T-cell (primary cell): ENCODE results near the gene SETSIP. TPM values are rescaled to one million over a fixed set of nuclear protein-coding genes. Genes with fewer than 3 reads are reported as not detected.

Experiments used
- ATAC-seq, 4 experiments: fragments of 200-7000 bp in 3 of 4; fragments of 150-1000 bp in 1 of 4; cut with Tn5 transposase; replicated peaks in 1 of 4; 1 replicate in 3 of 4; 2 replicates in 1 of 4; pipeline ENCODE4 v1.10.0; 2021; ENCODE audit warnings: moderate library complexity in 3 of 4, mild to moderate bottlenecking in 2 of 4, moderate number of reproducible peaks in 1 of 4
- CTCF ChIA-PET, 2 donors: fragments of 300-600 bp; sonication (Branson Sonifier 250); formaldehyde crosslinking; loops; one replicate each; lab custom pipeline; 2022; ENCODE audit warnings: antibody characterized with exemption in 2 of 2; lab: Charles Lee
- POLR2A ChIA-PET, 2 donors: fragments of 300-600 bp; sonication (Branson Sonifier 250); formaldehyde crosslinking; loops; one replicate each; lab custom pipeline; 2022; ENCODE audit warnings: antibody characterized with exemption in 2 of 2; lab: Charles Lee
- DNase-seq, 35 experiments: peaks; one replicate each; pipeline versions ENCODE4 v3.0.0 to v3.0.0-alpha.2; 2013 to 2023
- H3K27ac ChIP-seq: one replicate; pipeline ENCODE4 v1.5.1; 2013; ENCODE audit warnings: low read length
- H3K27me3 ChIP-seq, 2 experiments: replicated peaks in 1 of 2; 1 replicate in 1 of 2; 2 replicates in 1 of 2; pipeline versions ENCODE4 v1.6.1 to v1.7.0; 2013; ENCODE audit warnings: low read length in 1 of 2, mixed read lengths in 1 of 2; ENCODE audit not compliant: control insufficient read depth in 2 of 2, insufficient read depth in 2 of 2; ENCODE audit errors: extremely low read depth in 1 of 2
- H3K36me3 ChIP-seq, 2 donors: 1 replicate in 1 of 2; 2 replicates in 1 of 2; pipeline versions ENCODE4 v1.6.1 to v1.7.0; 2013; ENCODE audit warnings: low read length in 1 of 2; ENCODE audit not compliant: control insufficient read depth in 2 of 2, insufficient read depth in 1 of 2; ENCODE audit errors: extremely low read depth in 1 of 2
- H3K4me1 ChIP-seq, 2 experiments: 1 replicate in 1 of 2; 2 replicates in 1 of 2; pipeline versions ENCODE4 v1.6.1 to v1.7.0; 2013; ENCODE audit warnings: low read length in 2 of 2, mixed read lengths in 1 of 2; ENCODE audit not compliant: insufficient read depth in 2 of 2, control insufficient read depth in 1 of 2; ENCODE audit errors: extremely low read depth in 1 of 2
- H3K4me3 ChIP-seq, 2 donors: 1 replicate in 1 of 2; 2 replicates in 1 of 2; pipeline versions ENCODE4 v1.5.1 to v1.7.0; 2013; ENCODE audit warnings: mild to moderate bottlenecking in 2 of 2, low read length in 1 of 2, moderate library complexity in 1 of 2; ENCODE audit not compliant: control insufficient read depth in 1 of 2; ENCODE audit errors: extremely low read depth in 1 of 2
- H3K9me3 ChIP-seq: 2 replicates; pipeline ENCODE4 v1.7.0; 2013
- H3K27ac Mint-ChIP-seq, 2 donors: one replicate each; pipeline ENCODE4 v1.8.0; 2020 to 2021; ENCODE audit warnings: mild to moderate bottlenecking in 2 of 2, mixed read lengths in 2 of 2
- H3K27me3 Mint-ChIP-seq, 2 donors: one replicate each; pipeline ENCODE4 v1.8.0; 2021 to 2022; ENCODE audit warnings: mixed read lengths in 2 of 2
- H3K36me3 Mint-ChIP-seq: one replicate; pipeline ENCODE4 v1.8.0; 2021; ENCODE audit warnings: mixed read lengths
- H3K4me1 Mint-ChIP-seq, 3 donors: one replicate each; pipeline ENCODE4 v1.8.0; 2020 to 2022; ENCODE audit warnings: mixed read lengths in 3 of 3, mild to moderate bottlenecking in 1 of 3
- H3K4me3 Mint-ChIP-seq, 3 donors: one replicate each; pipeline ENCODE4 v1.8.0; 2020 to 2022; ENCODE audit warnings: mild to moderate bottlenecking in 3 of 3, mixed read lengths in 3 of 3, moderate library complexity in 3 of 3
- H3K9me3 Mint-ChIP-seq, 3 donors: one replicate each; pipeline ENCODE4 v1.8.0; 2020 to 2022; ENCODE audit warnings: mixed read lengths in 3 of 3
- WGBS: methylation state at CpG from one replicate; pipeline ENCODE4 v1.1.5; 2013; ENCODE audit warnings: missing lambda C conversion rate; ENCODE audit not compliant: insufficient coverage; 5-methylcytosine and 5-hydroxymethylcytosine counted together
- total RNA-seq, 35 experiments: library from RNA in 6 of 35; stranded (reverse) in 6 of 35; fragments of 120-200 nt in 1 of 35; gene quantifications; one replicate each; pipeline versions ENCODE4 v1.2.1 to v1.2.4 and lab custom pipeline; 2013 to 2026

The SETSIP gene
- not detected for total RNA-seq
- total RNA-seq (2013) = 0.26 TPM
- 0 to 0.76 (median 0.22) reads per million in 29 experiments for total RNA-seq (lab: John Stamatoyannopoulos, UW)

GRCh38 chr1:92075311-92075710 is at the start of gene SETSIP:
Gene SETSIP (minus strand): TSS chr1:92075411. CDS start chr1:92075411, 0 bp downstream.
- Mint-ChIP-seq H3K9me3 (no peaks in the 10 kb centered on the region), H3K4me3 (no peak within 1 kb of the TSS), H3K4me1 (peaks cover 0 to 7% (median 6%) of the 10 kb centered on the region in 3 donors), H3K27ac (peak within 1 kb of the TSS in 1 of 2 donors; percentile 54), H3K27me3 (no peaks in the 10 kb centered on the region), H3K36me3 (no peaks in the 10 kb centered on the region)
- H3K27ac ChIP-seq = no peak within 1 kb of the TSS
- no peaks in the 10 kb centered on the region for H3K36me3 ChIP-seq
- 80% methylated on average over 1 of the region's 3 CpGs for WGBS
- POLR2A ChIA-PET = no interaction called here
- DNase-seq (no peak), ATAC-seq (no peak)
- CTCF ChIA-PET = no interaction called here
- H3K9me3 ChIP-seq = no peaks in the 10 kb centered on the region
- peaks cover 0 to 4% of the 10 kb centered on the region in 2 experiments for H3K4me1 ChIP-seq
- no peaks in the 10 kb centered on the region for H3K27me3 ChIP-seq
- no peak within 1 kb of the TSS for H3K4me3 ChIP-seq

GRCh38 chr1:92123868-92124267 is 48.7 kb upstream of the SETSIP start:
- H3K4me3 Mint-ChIP-seq = peak overlapping the region in 2 of 3 donors; percentile 40 to 41
- no peak for DNase-seq
- no peaks in the 10 kb centered on the region for H3K27me3 Mint-ChIP-seq
- peaks cover 16% of the 10 kb centered on the region for H3K36me3 Mint-ChIP-seq
- peaks cover 10 to 13% (median 13%) of the 10 kb centered on the region in 3 donors for H3K4me1 Mint-ChIP-seq
- no peak overlapping the region for H3K27ac ChIP-seq
- H3K9me3 Mint-ChIP-seq = no peaks in the 10 kb centered on the region
- H3K27me3 ChIP-seq = no peaks in the 10 kb centered on the region
- ChIA-PET POLR2A (no interaction called here), CTCF (no interaction called here)
- H3K36me3 ChIP-seq = no peaks in the 10 kb centered on the region
- no peak for ATAC-seq
- no peaks in the 10 kb centered on the region for H3K9me3 ChIP-seq
- no peaks in the 10 kb centered on the region for H3K4me1 ChIP-seq
- no peak overlapping the region for H3K4me3 ChIP-seq
- 11% methylated on average over 3 of the region's 3 CpGs for WGBS
- peak overlapping the region in 1 of 2 donors; percentile 22 for H3K27ac Mint-ChIP-seq

DNA sequence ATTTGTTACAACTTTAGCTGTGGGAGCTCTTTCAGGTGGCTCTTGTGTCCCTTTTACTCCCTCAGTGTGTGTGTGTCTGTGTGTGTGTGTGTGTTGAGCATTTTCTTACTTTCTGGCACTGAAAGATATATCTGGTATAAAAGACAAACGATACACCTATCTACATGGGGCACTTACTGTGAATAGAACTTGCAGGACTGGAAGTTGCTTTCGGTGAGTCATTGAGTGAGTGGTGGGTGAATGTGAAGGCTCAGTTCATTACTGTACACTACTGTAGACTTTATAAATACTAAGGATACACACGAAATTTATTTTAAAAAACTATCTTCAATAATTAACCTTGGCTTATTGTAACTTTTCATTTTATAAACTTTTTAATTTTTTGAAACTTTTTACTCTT is 43.6 kb upstream of the SETSIP start:
- no peak overlapping the region for H3K4me3 ChIP-seq
- ATAC-seq (no peak), DNase-seq (no peak)
- Mint-ChIP-seq H3K36me3 (peaks cover 12% of the 10 kb centered on the region), H3K4me1 (peaks cover 14 to 21% (median 14%) of the 10 kb centered on the region in 3 donors), H3K9me3 (peaks cover 0 to 4% (median 0%) of the 10 kb centered on the region in 3 donors), H3K27me3 (no peaks in the 10 kb centered on the region), H3K27ac (no peak overlapping the region), H3K4me3 (no peak overlapping the region)
- H3K27me3 ChIP-seq = no peaks in the 10 kb centered on the region
- CTCF ChIA-PET = interaction anchor here (0.6 to 0.7 kb wide), 3 partner anchors 9 to 122 kb away, joined by 3 read pairs; no protein-coding TSS in a partner anchor
- no CpG with 5 or more reads among the region's 3 CpGs for WGBS
- H3K27ac ChIP-seq = no peak overlapping the region
- no peaks in the 10 kb centered on the region for H3K9me3 ChIP-seq
- no peaks in the 10 kb centered on the region for H3K36me3 ChIP-seq
- peaks cover 0 to 5% of the 10 kb centered on the region in 2 experiments for H3K4me1 ChIP-seq
- POLR2A ChIA-PET = interaction anchor here (0.5 to 0.6 kb wide), 4 partner anchors 87 to 217 kb away, joined by 3 to 12 read pairs (median 4); no protein-coding TSS in a partner anchor

DNA sequence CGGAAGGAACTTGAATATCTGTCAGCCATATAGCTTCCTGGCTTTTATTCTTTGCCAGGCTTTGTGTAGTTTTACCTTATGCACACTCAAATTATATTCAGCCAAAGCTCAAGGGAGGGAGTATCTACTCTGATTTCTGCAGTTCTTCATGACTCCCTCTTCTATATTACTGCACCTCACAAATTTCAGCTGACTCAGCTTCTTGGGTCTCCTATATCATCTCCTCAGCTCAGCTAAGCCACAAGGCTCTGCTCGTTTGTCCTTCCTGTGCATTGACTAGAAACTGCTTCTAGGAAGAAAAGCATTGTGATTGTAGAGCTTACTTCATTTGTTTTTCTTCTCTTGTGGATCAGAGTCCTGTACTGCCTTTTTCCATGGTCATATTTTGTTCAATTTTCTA is 42.3 kb upstream of the SETSIP start:
- Histone ChIP-seq H3K27ac (no peak overlapping the region), H3K4me1 (peaks cover 0 to 5% of the 10 kb centered on the region in 2 experiments), H3K27me3 (no peaks in the 10 kb centered on the region), H3K36me3 (no peaks in the 10 kb centered on the region), H3K9me3 (no peaks in the 10 kb centered on the region), H3K4me3 (no peak overlapping the region)
- Mint-ChIP-seq H3K36me3 (peaks cover 7% of the 10 kb centered on the region), H3K27me3 (no peaks in the 10 kb centered on the region), H3K9me3 (peaks cover 0 to 4% (median 0%) of the 10 kb centered on the region in 3 donors), H3K4me1 (peaks cover 10 to 15% (median 13%) of the 10 kb centered on the region in 3 donors), H3K27ac (peak overlapping the region in 1 of 2 donors; percentile 11), H3K4me3 (no peak overlapping the region)
- CTCF ChIA-PET = interaction anchor here in 1 of 2 donors (0.5 kb wide), 2 partner anchors 122 to 389 kb away, joined by 3 read pairs; no protein-coding TSS in a partner anchor
- WGBS = no CpG with 5 or more reads among the region's 2 CpGs
- DNase-seq (no peak), ATAC-seq (peak in 2 of 4 experiments; percentile 29 to 38)
- POLR2A ChIA-PET = interaction anchor here in 1 of 2 donors (0.6 kb wide), 2 partner anchors 34 to 698 kb away, joined by 3 read pairs; no protein-coding TSS in a partner anchor

DNA sequence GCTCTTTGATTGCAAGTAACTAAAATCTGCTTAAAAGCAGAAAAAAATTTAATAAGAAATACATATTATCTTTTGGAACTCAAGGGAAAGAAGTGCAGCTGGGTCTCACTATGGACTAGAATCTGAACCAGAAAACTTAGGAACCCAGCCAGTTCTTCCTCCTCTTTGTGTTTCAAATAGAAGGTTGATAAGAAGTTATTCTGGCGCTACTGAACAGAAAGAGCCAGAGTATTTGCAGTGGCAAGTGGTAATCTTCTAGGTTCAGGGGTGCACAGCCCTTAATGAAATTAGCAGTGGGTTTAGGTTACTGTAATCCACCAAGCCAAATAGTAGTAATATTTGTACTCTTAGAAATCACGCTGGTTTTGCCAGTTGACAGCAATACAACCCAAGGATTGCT is 33.4 kb upstream of the SETSIP start:
- no peaks in the 10 kb centered on the region for H3K27me3 Mint-ChIP-seq
- no peaks in the 10 kb centered on the region for H3K9me3 ChIP-seq
- H3K27me3 ChIP-seq = no peaks in the 10 kb centered on the region
- no peak overlapping the region for H3K27ac Mint-ChIP-seq
- H3K4me1 Mint-ChIP-seq = no peaks in the 10 kb centered on the region
- DNase-seq (no peak), ATAC-seq (no peak)
- H3K27ac ChIP-seq = no peak overlapping the region
- no peak overlapping the region for H3K4me3 ChIP-seq
- WGBS = no CpG with 5 or more reads among the region's 2 CpGs
- no peaks in the 10 kb centered on the region for H3K9me3 Mint-ChIP-seq
- ChIA-PET CTCF (no interaction called here), POLR2A (no interaction called here)
- H3K36me3 ChIP-seq = no peaks in the 10 kb centered on the region
- H3K36me3 Mint-ChIP-seq = peaks cover 26% of the 10 kb centered on the region
- no peak overlapping the region for H3K4me3 Mint-ChIP-seq
- H3K4me1 ChIP-seq = no peaks in the 10 kb centered on the region

DNA sequence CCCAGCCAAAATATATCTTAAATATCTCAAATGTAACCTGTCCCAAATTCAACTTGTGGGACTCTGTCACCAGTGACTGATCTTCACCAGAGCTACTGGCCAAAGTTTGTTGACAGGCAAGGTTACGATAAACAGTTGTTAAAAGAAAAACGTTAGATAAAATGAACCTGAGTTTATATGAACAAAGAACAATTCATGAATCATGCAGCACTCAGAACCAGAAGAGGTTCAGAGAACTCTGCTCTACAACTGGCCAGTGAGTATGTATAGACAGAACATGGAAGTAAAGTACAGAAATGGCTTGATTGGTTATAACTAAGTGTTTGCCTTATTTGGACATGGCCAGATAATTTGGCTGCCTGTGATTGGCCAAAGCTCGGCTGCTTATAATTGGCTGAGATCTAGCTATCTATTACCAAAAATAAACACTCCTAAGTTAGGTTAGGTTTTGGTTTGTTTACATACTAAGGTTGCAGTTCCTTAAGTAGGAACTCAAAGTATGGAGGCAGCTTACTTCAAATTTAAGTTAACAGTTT is 30.4 kb upstream of the SETSIP start:
- POLR2A ChIA-PET = no interaction called here
- no peak overlapping the region for H3K4me3 ChIP-seq
- H3K4me1 Mint-ChIP-seq = no peaks in the 10 kb centered on the region
- H3K27me3 ChIP-seq = no peaks in the 10 kb centered on the region
- peaks cover 36% of the 10 kb centered on the region for H3K36me3 Mint-ChIP-seq
- no peaks in the 10 kb centered on the region for H3K27me3 Mint-ChIP-seq
- no peak overlapping the region for H3K27ac Mint-ChIP-seq
- no peaks in the 10 kb centered on the region for H3K9me3 Mint-ChIP-seq
- CTCF ChIA-PET = no interaction called here
- no peak for DNase-seq
- H3K4me3 Mint-ChIP-seq = no peak overlapping the region
- H3K27ac ChIP-seq = no peak overlapping the region
- ATAC-seq = no peak
- WGBS = 100% methylated on average over 1 of the region's 3 CpGs
- H3K36me3 ChIP-seq = peaks cover 0 to 4% of the 10 kb centered on the region in 2 donors
- H3K4me1 ChIP-seq = no peaks in the 10 kb centered on the region
- H3K9me3 ChIP-seq = no peaks in the 10 kb centered on the region
